CD4-positive, alpha-beta T cell treated with Interferon alpha-2 for 1 hour (primary cell): ENCODE data around the gene DPT.

Experiments
- DNase-seq, 2 donors: peaks; one replicate each; pipeline ENCODE4 v3.0.0-alpha.2; 2020 to 2022

DPT gene

GRCh38 chr1:168654198-168654915, 74.6 kb downstream of the DPT start:
- no peak for DNase-seq

- no peak for DNase-seq
Observed at GRCh38 chr1:168653567-168653966, 75.4 kb downstream of the DPT start.

DNA sequence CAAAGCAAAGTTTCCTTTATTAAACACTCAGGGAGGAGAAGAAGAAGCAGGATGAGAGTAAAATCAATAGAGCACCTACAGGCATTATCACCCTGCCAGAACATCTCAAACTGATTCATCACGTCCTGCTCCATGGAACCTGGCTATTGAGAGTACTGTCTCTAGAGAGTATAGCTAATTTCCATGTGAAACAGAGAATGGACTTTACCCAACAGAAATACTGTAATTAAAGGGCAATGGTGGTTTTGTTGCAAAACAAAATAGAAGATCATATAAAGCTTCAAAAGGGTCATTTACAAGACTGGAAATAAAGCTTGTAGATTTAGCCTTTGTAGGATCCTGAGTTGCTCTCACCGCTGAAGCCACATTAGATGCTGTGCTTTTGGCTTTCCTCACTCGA, 83.3 kb downstream of the DPT start:
- DNase-seq = no peak
